Chondrocyte (in vitro differentiated cells): ENCODE measurements around the gene HMOX1. TPM values are rescaled to one million over a fixed set of nuclear protein-coding genes. Genes with fewer than 3 reads are reported as not detected.

Experiments
- DNase-seq: peaks from one replicate; pipeline ENCODE4 v3.0.0; 2021; ENCODE audit warnings: mixed read lengths, low spot score
- H3K27ac Mint-ChIP-seq: one replicate; pipeline ENCODE4 v1.8.0; 2021; ENCODE audit warnings: mild to moderate bottlenecking, moderate library complexity, mixed read lengths; ENCODE audit not compliant: unreplicated experiment
- H3K27me3 Mint-ChIP-seq: 2 replicates; pipeline ENCODE4 v1.8.0; 2021; ENCODE audit warnings: low read depth, mixed read lengths
- H3K36me3 Mint-ChIP-seq: 2 replicates; pipeline ENCODE4 v1.8.0; 2021; ENCODE audit warnings: low read depth, mixed read lengths
- H3K4me1 Mint-ChIP-seq: 2 replicates; pipeline ENCODE4 v1.8.0; 2021; ENCODE audit warnings: low read depth, mild to moderate bottlenecking, mixed read lengths
- H3K4me3 Mint-ChIP-seq: one replicate; pipeline ENCODE4 v1.8.0; 2021; ENCODE audit warnings: mild to moderate bottlenecking, moderate library complexity, mixed read lengths; ENCODE audit not compliant: unreplicated experiment
- H3K9me3 Mint-ChIP-seq: 2 replicates; pipeline ENCODE4 v1.8.0; 2021; ENCODE audit warnings: low read depth, mixed read lengths
- CTCF ChIP-seq: fragments of 200-600 bp; sonication (generic); IDR thresholded peaks from 2 replicates; pipeline ENCODE4 v1.5.0; 2021; ENCODE audit warnings: antibody characterized with exemption, mild to moderate bottlenecking, moderate library complexity
- total RNA-seq: library from RNA; stranded (reverse); gene quantifications from 3 replicates; pipeline ENCODE4 v1.2.1, GENCODE V29; 2021

The HMOX1 gene
- total RNA-seq, 1 donor from 2014 or later, result 9.4 TPM

GRCh38 chr22:35418731-35419130, 37.8 kb downstream of the HMOX1 start:
- no peak for TF ChIP-seq CTCF
- DNase-seq, result no peak
- H3K27ac Mint-ChIP-seq, result no peak overlapping the region
- H3K4me3 Mint-ChIP-seq, result no peak overlapping the region
- no peaks in the 10 kb centered on the region for H3K9me3 Mint-ChIP-seq
- H3K27me3 Mint-ChIP-seq, result no peaks in the 10 kb centered on the region
- H3K4me1 Mint-ChIP-seq, result no peaks in the 10 kb centered on the region
- H3K36me3 Mint-ChIP-seq, result peaks cover 18% of the 10 kb centered on the region

GRCh38 chr22:35419756-35420155, 38.9 kb downstream of the HMOX1 start:
- peaks cover 17% of the 10 kb centered on the region for H3K36me3 Mint-ChIP-seq

GRCh38 chr22:35421121-35421520, 40.2 kb downstream of the HMOX1 start:
- DNase-seq, result no peak
- H3K36me3 Mint-ChIP-seq, result peaks cover 15% of the 10 kb centered on the region
- no peak for TF ChIP-seq CTCF
- no peak overlapping the region for H3K4me3 Mint-ChIP-seq
- no peak overlapping the region for H3K27ac Mint-ChIP-seq
- H3K27me3 Mint-ChIP-seq, result no peaks in the 10 kb centered on the region
- H3K9me3 Mint-ChIP-seq, result no peaks in the 10 kb centered on the region
- peaks cover 5% of the 10 kb centered on the region for H3K4me1 Mint-ChIP-seq

More at GRCh38 chr22:35419756-35420155, 38.9 kb downstream of the HMOX1 start:
- Mint-ChIP-seq H3K27me3 (no peaks in the 10 kb centered on the region), H3K27ac (no peak overlapping the region), H3K9me3 (no peaks in the 10 kb centered on the region), H3K4me3 (no peak overlapping the region), H3K4me1 (no peaks in the 10 kb centered on the region)
- TF ChIP-seq CTCF, result no peak
- no peak for DNase-seq

- Mint-ChIP-seq H3K27ac (no peak overlapping the region), H3K36me3 (peaks cover 8% of the 10 kb centered on the region), H3K27me3 (no peaks in the 10 kb centered on the region), H3K9me3 (no peaks in the 10 kb centered on the region), H3K4me3 (no peak overlapping the region), H3K4me1 (peaks cover 14% of the 10 kb centered on the region)
- TF ChIP-seq CTCF, result no peak
- no peak for DNase-seq
These were observed 41.2 kb downstream of the HMOX1 start for GRCh38 chr22:35422145-35422544.

GRCh38 chr22:35422936-35423335, 42.0 kb downstream of the HMOX1 start:
- DNase-seq, result no peak
- Mint-ChIP-seq H3K4me3 (no peak overlapping the region), H3K27ac (no peak overlapping the region), H3K27me3 (no peaks in the 10 kb centered on the region), H3K9me3 (no peaks in the 10 kb centered on the region), H3K36me3 (peaks cover 5% of the 10 kb centered on the region), H3K4me1 (peaks cover 14% of the 10 kb centered on the region)
- TF ChIP-seq CTCF, result no peak
